MCF 10A (cell line): ENCODE results near the gene PLCB1. TPM values are rescaled to one million over a fixed set of nuclear protein-coding genes. Genes with fewer than 3 reads are reported as not detected.

Experiments used
- BruUV-seq: library from RNA; stranded (reverse); fragments of 400-500 nt; replicated peaks from 2 replicates; lab custom pipeline; 2021; lab: Mats Ljungman, UMichigan
- CTCF ChIA-PET: fragments of 300-600 bp; sonication (Branson Sonifier 250); formaldehyde crosslinking; extraction: SDS; loops from one replicate; lab custom pipeline; 2021; ENCODE audit warnings: antibody characterized with exemption, inconsistent platforms; lab: Yijun Ruan, JAX
- POLR2A ChIA-PET: fragments of 300-600, 350-650 bp; sonication (Branson Sonifier 250); formaldehyde crosslinking; extraction: SDS; loops from one replicate; lab custom pipeline; 2020; ENCODE audit warnings: antibody characterized with exemption, inconsistent platforms; lab: Yijun Ruan, JAX
- DNase-seq: peaks from one replicate; pipeline ENCODE4 v3.0.0-alpha.2; 2018; ENCODE audit not compliant: unreplicated experiment
- H3K27ac Mint-ChIP-seq: one replicate; pipeline ENCODE4 v1.8.0; 2022; ENCODE audit warnings: mild to moderate bottlenecking, low read depth, mixed read lengths; ENCODE audit not compliant: unreplicated experiment
- H3K27me3 Mint-ChIP-seq: one replicate; pipeline ENCODE4 v1.8.0; 2022; ENCODE audit warnings: mixed read lengths; ENCODE audit not compliant: insufficient read depth, unreplicated experiment
- H3K36me3 Mint-ChIP-seq: one replicate; pipeline ENCODE4 v1.8.0; 2022; ENCODE audit warnings: mild to moderate bottlenecking, moderate library complexity, mixed read lengths; ENCODE audit not compliant: insufficient read depth, unreplicated experiment
- H3K4me1 Mint-ChIP-seq: one replicate; pipeline ENCODE4 v1.8.0; 2022; ENCODE audit warnings: mixed read lengths; ENCODE audit not compliant: insufficient read depth, unreplicated experiment
- H3K4me3 Mint-ChIP-seq: one replicate; pipeline ENCODE4 v1.8.0; 2022; ENCODE audit warnings: mild to moderate bottlenecking, moderate library complexity, mixed read lengths; ENCODE audit not compliant: unreplicated experiment
- H3K9me3 Mint-ChIP-seq: one replicate; pipeline ENCODE4 v1.8.0; 2022; ENCODE audit warnings: mixed read lengths; ENCODE audit not compliant: unreplicated experiment
- CTCF ChIP-seq: fragments of 200-600 bp; IDR thresholded peaks from one replicate; pipeline ENCODE4 v1.8.0; 2022; ENCODE audit warnings: antibody characterized with exemption, mild to moderate bottlenecking; ENCODE audit not compliant: unreplicated experiment
- intact Hi-C: fragments of 100-400 bp; cut with micrococcal nuclease; formaldehyde crosslinking; loops from 2 replicates; pipeline ENCODE4 v1.14.1; 2022
- total RNA-seq: library from RNA; stranded (reverse); gene quantifications from 2 replicates; pipeline ENCODE4 v1.2.3, GENCODE V29; 2022

PLCB1 gene
- total RNA-seq, 1 experiment from 2014 or later = 5.9 TPM

- Mint-ChIP-seq H3K36me3 (peaks cover 7% of the 10 kb centered on the region), H3K4me1 (peaks cover 9% of the 10 kb centered on the region), H3K9me3 (no peaks in the 10 kb centered on the region), H3K27me3 (no peaks in the 10 kb centered on the region), H3K27ac (no peak overlapping the region), H3K4me3 (no peak overlapping the region)
- no peak for TF ChIP-seq CTCF
- POLR2A ChIA-PET = interaction anchor here (0.7 to 1.5 kb wide), 2 partner anchors 11 to 1156 kb away, joined by 3 to 4 read pairs; no protein-coding TSS in a partner anchor
- CTCF ChIA-PET = interaction anchor here (0.6 to 0.7 kb wide), 3 partner anchors 56 to 429 kb away, joined by 3 read pairs; no protein-coding TSS in a partner anchor
- no TSS peak for BruUV-seq
- intact Hi-C loops = no loop called here
- DNase-seq = no peak
Observed at GRCh38 chr20:8218861-8219260, 86.8 kb downstream of the PLCB1 start.

- intact Hi-C loops = no loop called here
- Mint-ChIP-seq H3K27ac (no peak overlapping the region), H3K27me3 (no peaks in the 10 kb centered on the region), H3K9me3 (no peaks in the 10 kb centered on the region), H3K4me1 (peaks cover 9% of the 10 kb centered on the region), H3K36me3 (peaks cover 7% of the 10 kb centered on the region), H3K4me3 (no peak overlapping the region)
- no peak for DNase-seq
- TF ChIP-seq CTCF = no peak
- no TSS peak for BruUV-seq
- POLR2A ChIA-PET = interaction anchor here (1.5 kb wide), 1 partner anchor 11 kb away, joined by 4 read pairs; no protein-coding TSS in a partner anchor
- CTCF ChIA-PET = interaction anchor here (0.6 to 0.7 kb wide), 2 partner anchors 57 to 428 kb away, joined by 3 read pairs; no protein-coding TSS in a partner anchor
Observed at GRCh38 chr20:8219403-8219802, 87.3 kb downstream of the PLCB1 start.

- CTCF ChIA-PET = no interaction called here
- H3K27me3 Mint-ChIP-seq = no peaks in the 10 kb centered on the region
- no TSS peak for BruUV-seq
- TF ChIP-seq CTCF = no peak
- POLR2A ChIA-PET = no interaction called here
- no peak overlapping the region for H3K27ac Mint-ChIP-seq
- no peaks in the 10 kb centered on the region for H3K9me3 Mint-ChIP-seq
- DNase-seq = no peak
- intact Hi-C loops = no loop called here
- peaks cover 7% of the 10 kb centered on the region for H3K36me3 Mint-ChIP-seq
- peaks cover 9% of the 10 kb centered on the region for H3K4me1 Mint-ChIP-seq
- no peak overlapping the region for H3K4me3 Mint-ChIP-seq
Observed at GRCh38 chr20:8220716-8221115, 88.7 kb downstream of the PLCB1 start.

- Mint-ChIP-seq H3K4me3 (no peak overlapping the region), H3K9me3 (no peaks in the 10 kb centered on the region), H3K27me3 (no peaks in the 10 kb centered on the region), H3K27ac (no peak overlapping the region), H3K4me1 (peaks cover 9% of the 10 kb centered on the region), H3K36me3 (peaks cover 7% of the 10 kb centered on the region)
- ChIA-PET POLR2A (no interaction called here), CTCF (no interaction called here)
- no TSS peak for BruUV-seq
- intact Hi-C loops = no loop called here
- no peak for TF ChIP-seq CTCF
- no peak for DNase-seq
Observed at GRCh38 chr20:8221887-8222419, 89.9 kb downstream of the PLCB1 start.
